Measurements from ENCODE around the gene KCTD13. TPM values are rescaled to one million over a fixed set of nuclear protein-coding genes. Genes with fewer than 3 reads are reported as not detected.

The KCTD13 gene
- total RNA-seq, 1 experiment from 2014 or later: 18.5 TPM

DNA sequence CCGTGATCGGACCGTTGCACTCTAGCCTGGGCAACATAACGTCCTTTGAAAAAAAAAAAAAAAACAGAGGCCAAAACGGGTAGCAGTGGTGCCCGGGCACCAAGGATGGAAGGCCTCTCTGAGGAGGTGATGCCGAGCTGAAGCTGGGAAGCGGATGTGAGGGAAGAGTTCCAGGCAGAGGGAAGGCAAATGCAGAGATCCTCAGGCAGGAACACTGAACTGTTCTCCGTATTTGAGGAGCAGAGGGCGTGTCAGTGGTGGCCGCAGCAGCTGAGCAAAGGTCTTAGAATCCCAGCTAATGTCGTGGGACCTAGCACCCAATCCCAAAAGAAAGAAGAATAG lies 656 bp upstream of the KCTD13 start:
- Mint-ChIP-seq H3K9me3 (no peaks in the 10 kb centered on the region), H3K4me3 (peak overlapping the region; percentile 93), H3K27me3 (ENCODE audit: low read depth) (no peaks in the 10 kb centered on the region; the same call in 1 of the 2 replicates), H3K4me1 (peaks cover 18% of the 10 kb centered on the region), H3K36me3 (no peaks in the 10 kb centered on the region; the same call in 1 of the 2 replicates), H3K27ac (peak overlapping the region; percentile 97; the same call in 1 of the 2 replicates)
- ChIA-PET CTCF (interaction anchor here (0.6 to 1.9 kb wide), 13 partner anchors 12 to 255 kb away, joined by 3 to 16 read pairs (median 4); partner anchors contain the start of genes ASPHD1, SEZ6L2, TLCD3B and TMEM219), POLR2A (interaction anchor here (0.6 to 2.5 kb wide), 10 partner anchors 11 to 860 kb away, joined by 3 to 14 read pairs (median 6); partner anchors contain the start of genes ASPHD1, SEZ6L2, TAOK2 and TMEM219)
- DNase-seq (ENCODE audit: low spot score) (no peak), ATAC-seq (peak; percentile 6)
- TF ChIP-seq, protein P1, sequence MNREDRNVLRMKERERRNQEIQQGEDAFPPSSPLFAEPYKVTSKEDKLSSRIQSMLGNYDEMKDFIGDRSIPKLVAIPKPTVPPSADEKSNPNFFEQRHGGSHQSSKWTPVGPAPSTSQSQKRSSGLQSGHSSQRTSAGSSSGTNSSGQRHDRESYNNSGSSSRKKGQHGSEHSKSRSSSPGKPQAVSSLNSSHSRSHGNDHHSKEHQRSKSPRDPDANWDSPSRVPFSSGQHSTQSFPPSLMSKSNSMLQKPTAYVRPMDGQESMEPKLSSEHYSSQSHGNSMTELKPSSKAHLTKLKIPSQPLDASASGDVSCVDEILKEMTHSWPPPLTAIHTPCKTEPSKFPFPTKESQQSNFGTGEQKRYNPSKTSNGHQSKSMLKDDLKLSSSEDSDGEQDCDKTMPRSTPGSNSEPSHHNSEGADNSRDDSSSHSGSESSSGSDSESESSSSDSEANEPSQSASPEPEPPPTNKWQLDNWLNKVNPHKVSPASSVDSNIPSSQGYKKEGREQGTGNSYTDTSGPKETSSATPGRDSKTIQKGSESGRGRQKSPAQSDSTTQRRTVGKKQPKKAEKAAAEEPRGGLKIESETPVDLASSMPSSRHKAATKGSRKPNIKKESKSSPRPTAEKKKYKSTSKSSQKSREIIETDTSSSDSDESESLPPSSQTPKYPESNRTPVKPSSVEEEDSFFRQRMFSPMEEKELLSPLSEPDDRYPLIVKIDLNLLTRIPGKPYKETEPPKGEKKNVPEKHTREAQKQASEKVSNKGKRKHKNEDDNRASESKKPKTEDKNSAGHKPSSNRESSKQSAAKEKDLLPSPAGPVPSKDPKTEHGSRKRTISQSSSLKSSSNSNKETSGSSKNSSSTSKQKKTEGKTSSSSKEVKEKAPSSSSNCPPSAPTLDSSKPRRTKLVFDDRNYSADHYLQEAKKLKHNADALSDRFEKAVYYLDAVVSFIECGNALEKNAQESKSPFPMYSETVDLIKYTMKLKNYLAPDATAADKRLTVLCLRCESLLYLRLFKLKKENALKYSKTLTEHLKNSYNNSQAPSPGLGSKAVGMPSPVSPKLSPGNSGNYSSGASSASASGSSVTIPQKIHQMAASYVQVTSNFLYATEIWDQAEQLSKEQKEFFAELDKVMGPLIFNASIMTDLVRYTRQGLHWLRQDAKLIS (CRISPR knock-in tag; IDR thresholded peaks at IDR 0.05; ENCODE audit: borderline replicate concordance): no peak

DNA sequence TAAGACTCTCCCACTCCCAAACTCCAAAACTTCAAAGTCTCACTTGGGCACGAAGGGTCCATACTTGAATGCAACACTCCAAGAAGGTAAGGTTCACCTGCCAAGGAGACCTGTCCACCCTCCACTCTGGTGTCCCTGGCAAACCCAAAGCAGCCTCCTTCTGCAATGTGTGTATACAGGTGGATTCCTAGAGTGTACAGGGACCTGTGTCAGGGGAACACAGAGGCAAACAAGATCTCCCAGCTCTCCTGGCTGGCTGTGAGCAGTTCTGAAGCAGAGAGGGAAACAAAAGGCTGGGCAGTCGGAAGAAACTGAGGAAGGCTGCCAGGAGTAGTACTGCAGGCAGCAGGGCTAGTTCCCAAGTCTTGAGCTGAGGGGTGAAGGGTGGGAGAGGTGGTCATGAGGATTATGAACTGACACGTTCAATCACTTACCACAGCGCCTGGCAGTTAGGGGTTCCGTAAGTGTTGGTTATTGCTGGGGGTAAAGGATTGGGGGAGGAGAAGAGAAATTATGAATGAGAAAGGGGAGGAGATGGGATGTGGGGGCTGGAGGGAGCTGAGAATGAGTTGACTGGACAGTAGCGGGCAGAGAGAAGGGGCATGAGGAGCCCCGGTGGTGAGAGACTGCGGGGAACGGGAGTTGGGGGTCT lies 795 bp downstream of the KCTD13 start:
- H3K27me3 Mint-ChIP-seq (ENCODE audit: low read depth): no peaks in the 10 kb centered on the region; the same call in 1 of the 2 replicates
- H3K4me1 Mint-ChIP-seq: peaks cover 18% of the 10 kb centered on the region
- H3K27ac Mint-ChIP-seq: peak overlapping the region; percentile 54; the same call in 1 of the 2 replicates
- ATAC-seq (no peak), DNase-seq (ENCODE audit: low spot score) (no peak)
- no peaks in the 10 kb centered on the region for H3K9me3 Mint-ChIP-seq
- CTCF ChIA-PET: interaction anchor here (0.7 to 1.9 kb wide), 8 partner anchors 10 to 107 kb away, joined by 3 to 10 read pairs (median 4); partner anchors contain the start of genes ASPHD1 and SEZ6L2
- peak overlapping the region; percentile 93 for H3K4me3 Mint-ChIP-seq
- TF ChIP-seq IRF2 (CRISPR knock-in tag; IDR thresholded peaks at IDR 0.05; ENCODE audit: borderline replicate concordance, low read depth): no peak
- TF ChIP-seq HMGA2 (CRISPR knock-in tag; IDR thresholded peaks at IDR 0.05): no peak
- no peak for TF ChIP-seq MXD4 (CRISPR knock-in tag; IDR thresholded peaks at IDR 0.05; ENCODE audit: borderline replicate concordance)
- TF ChIP-seq ETV6 (CRISPR knock-in tag; IDR thresholded peaks at IDR 0.05): no peak
- TF ChIP-seq FOXK1 (CRISPR knock-in tag; IDR thresholded peaks at IDR 0.05): no peak
- TF ChIP-seq, protein P2, sequence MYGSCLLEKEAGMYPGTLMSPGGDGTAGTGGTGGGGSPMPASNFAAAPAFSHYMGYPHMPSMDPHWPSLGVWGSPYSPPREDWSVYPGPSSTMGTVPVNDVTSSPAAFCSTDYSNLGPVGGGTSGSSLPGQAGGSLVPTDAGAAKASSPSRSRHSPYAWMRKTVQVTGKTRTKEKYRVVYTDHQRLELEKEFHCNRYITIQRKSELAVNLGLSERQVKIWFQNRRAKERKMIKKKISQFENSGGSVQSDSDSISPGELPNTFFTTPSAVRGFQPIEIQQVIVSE (CRISPR knock-in tag; IDR thresholded peaks at IDR 0.05; ENCODE audit: borderline replicate concordance): no peak
- TF ChIP-seq NR2C2 (CRISPR knock-in tag; IDR thresholded peaks at IDR 0.05): no peak
- no peak for TF ChIP-seq MYBL2 (CRISPR knock-in tag; IDR thresholded peaks at IDR 0.05)
- TF ChIP-seq ZNF396 (CRISPR knock-in tag; IDR thresholded peaks at IDR 0.05; ENCODE audit: borderline replicate concordance): no peak
- TF ChIP-seq CREB1 (CRISPR knock-in tag; IDR thresholded peaks at IDR 0.05): no peak
- no peak for TF ChIP-seq EMX1 (CRISPR knock-in tag; IDR thresholded peaks at IDR 0.05)
- TF ChIP-seq JAZF1 (CRISPR knock-in tag; IDR thresholded peaks at IDR 0.05): no peak
- TF ChIP-seq, protein P3, sequence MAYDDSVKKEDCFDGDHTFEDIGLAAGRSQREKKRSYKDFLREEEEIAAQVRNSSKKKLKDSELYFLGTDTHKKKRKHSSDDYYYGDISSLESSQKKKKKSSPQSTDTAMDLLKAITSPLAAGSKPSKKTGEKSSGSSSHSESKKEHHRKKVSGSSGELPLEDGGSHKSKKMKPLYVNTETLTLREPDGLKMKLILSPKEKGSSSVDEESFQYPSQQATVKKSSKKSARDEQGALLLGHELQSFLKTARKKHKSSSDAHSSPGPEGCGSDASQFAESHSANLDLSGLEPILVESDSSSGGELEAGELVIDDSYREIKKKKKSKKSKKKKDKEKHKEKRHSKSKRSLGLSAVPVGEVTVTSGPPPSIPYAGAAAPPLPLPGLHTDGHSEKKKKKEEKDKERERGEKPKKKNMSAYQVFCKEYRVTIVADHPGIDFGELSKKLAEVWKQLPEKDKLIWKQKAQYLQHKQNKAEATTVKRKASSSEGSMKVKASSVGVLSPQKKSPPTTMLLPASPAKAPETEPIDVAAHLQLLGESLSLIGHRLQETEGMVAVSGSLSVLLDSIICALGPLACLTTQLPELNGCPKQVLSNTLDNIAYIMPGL (CRISPR knock-in tag; IDR thresholded peaks at IDR 0.05): no peak
- no peak for TF ChIP-seq RORB (CRISPR knock-in tag; IDR thresholded peaks at IDR 0.05)
- TF ChIP-seq ELF4 (CRISPR knock-in tag; IDR thresholded peaks at IDR 0.05; ENCODE audit: low read depth): no peak
- no peak for TF ChIP-seq ZBTB21 (CRISPR knock-in tag; IDR thresholded peaks at IDR 0.05; ENCODE audit: borderline replicate concordance)
- no peak for TF ChIP-seq ZNF423 (CRISPR knock-in tag; IDR thresholded peaks at IDR 0.05)
- TF ChIP-seq, protein P4, sequence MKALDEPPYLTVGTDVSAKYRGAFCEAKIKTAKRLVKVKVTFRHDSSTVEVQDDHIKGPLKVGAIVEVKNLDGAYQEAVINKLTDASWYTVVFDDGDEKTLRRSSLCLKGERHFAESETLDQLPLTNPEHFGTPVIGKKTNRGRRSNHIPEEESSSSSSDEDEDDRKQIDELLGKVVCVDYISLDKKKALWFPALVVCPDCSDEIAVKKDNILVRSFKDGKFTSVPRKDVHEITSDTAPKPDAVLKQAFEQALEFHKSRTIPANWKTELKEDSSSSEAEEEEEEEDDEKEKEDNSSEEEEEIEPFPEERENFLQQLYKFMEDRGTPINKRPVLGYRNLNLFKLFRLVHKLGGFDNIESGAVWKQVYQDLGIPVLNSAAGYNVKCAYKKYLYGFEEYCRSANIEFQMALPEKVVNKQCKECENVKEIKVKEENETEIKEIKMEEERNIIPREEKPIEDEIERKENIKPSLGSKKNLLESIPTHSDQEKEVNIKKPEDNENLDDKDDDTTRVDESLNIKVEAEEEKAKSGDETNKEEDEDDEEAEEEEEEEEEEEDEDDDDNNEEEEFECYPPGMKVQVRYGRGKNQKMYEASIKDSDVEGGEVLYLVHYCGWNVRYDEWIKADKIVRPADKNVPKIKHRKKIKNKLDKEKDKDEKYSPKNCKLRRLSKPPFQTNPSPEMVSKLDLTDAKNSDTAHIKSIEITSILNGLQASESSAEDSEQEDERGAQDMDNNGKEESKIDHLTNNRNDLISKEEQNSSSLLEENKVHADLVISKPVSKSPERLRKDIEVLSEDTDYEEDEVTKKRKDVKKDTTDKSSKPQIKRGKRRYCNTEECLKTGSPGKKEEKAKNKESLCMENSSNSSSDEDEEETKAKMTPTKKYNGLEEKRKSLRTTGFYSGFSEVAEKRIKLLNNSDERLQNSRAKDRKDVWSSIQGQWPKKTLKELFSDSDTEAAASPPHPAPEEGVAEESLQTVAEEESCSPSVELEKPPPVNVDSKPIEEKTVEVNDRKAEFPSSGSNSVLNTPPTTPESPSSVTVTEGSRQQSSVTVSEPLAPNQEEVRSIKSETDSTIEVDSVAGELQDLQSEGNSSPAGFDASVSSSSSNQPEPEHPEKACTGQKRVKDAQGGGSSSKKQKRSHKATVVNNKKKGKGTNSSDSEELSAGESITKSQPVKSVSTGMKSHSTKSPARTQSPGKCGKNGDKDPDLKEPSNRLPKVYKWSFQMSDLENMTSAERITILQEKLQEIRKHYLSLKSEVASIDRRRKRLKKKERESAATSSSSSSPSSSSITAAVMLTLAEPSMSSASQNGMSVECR (CRISPR knock-in tag; IDR thresholded peaks at IDR 0.05; ENCODE audit: borderline replicate concordance): no peak
- no peak for TF ChIP-seq PRRX2 (CRISPR knock-in tag; IDR thresholded peaks at IDR 0.05)
- TF ChIP-seq FOXP1 (CRISPR knock-in tag; IDR thresholded peaks at IDR 0.05; ENCODE audit: borderline replicate concordance): no peak
- POLR2A ChIA-PET: interaction anchor here (0.5 to 2.5 kb wide), 7 partner anchors 12 to 561 kb away, joined by 3 to 14 read pairs (median 6); partner anchors contain the start of genes ASPHD1, SEZ6L2, TAOK2 and TMEM219
- H3K36me3 Mint-ChIP-seq: no peaks in the 10 kb centered on the region; the same call in none of the 2 replicates

Measured in WTC11 (cell line).